ENCODE results near the gene PRRT2. TPM values are rescaled to one million over a fixed set of nuclear protein-coding genes. Genes with fewer than 3 reads are reported as not detected.
A peak's percentile ranks its signal among the peaks of the same experiment; 100 is the strongest.
"Not testable (repeated sequence)": the region's sequence is repeated elsewhere in the genome, so short reads cannot be mapped to it uniquely, and the experiment has no call there.

The PRRT2 gene
- total RNA-seq, 2 donors from 2014 or later = 6.6 to 19.2 TPM

GRCh38 chr16:29784901-29785500 lies 27.0 kb upstream of the PRRT2 start:
- intact Hi-C loops (cut with DNase I) = no loop called here
- 14% methylated on average over 37 of the region's 38 CpGs for WGBS
- no peak overlapping the region for H3K4me3 ChIP-seq

GRCh38 chr16:29787155-29787554 lies 24.8 kb upstream of the PRRT2 start:
- WGBS = 93% methylated on average over 4 of the region's 4 CpGs

More at GRCh38 chr16:29784901-29785500, 27.0 kb upstream of the PRRT2 start:
- no peaks in the 10 kb centered on the region for H3K36me3 ChIP-seq
- peaks cover 2% of the 10 kb centered on the region for H3K4me1 ChIP-seq (replicated peaks)
- H3K27ac ChIP-seq = no peak overlapping the region
- no peak for TF ChIP-seq POLR2AphosphoS5 (IDR thresholded peaks at IDR 0.05)
- TF ChIP-seq POLR2A (IDR thresholded peaks at IDR 0.05) = no peak
- TF ChIP-seq, protein P1, sequence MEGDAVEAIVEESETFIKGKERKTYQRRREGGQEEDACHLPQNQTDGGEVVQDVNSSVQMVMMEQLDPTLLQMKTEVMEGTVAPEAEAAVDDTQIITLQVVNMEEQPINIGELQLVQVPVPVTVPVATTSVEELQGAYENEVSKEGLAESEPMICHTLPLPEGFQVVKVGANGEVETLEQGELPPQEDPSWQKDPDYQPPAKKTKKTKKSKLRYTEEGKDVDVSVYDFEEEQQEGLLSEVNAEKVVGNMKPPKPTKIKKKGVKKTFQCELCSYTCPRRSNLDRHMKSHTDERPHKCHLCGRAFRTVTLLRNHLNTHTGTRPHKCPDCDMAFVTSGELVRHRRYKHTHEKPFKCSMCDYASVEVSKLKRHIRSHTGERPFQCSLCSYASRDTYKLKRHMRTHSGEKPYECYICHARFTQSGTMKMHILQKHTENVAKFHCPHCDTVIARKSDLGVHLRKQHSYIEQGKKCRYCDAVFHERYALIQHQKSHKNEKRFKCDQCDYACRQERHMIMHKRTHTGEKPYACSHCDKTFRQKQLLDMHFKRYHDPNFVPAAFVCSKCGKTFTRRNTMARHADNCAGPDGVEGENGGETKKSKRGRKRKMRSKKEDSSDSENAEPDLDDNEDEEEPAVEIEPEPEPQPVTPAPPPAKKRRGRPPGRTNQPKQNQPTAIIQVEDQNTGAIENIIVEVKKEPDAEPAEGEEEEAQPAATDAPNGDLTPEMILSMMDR (IDR thresholded peaks at IDR 0.05) = peak in 2 of 4 experiments; percentile 47 to 65
- DNase-seq (ENCODE audit: low spot score) = peak; percentile 13
- H3K27me3 ChIP-seq (replicated peaks; ENCODE audit: insufficient read depth) = no peaks in the 10 kb centered on the region
- H3K9me3 ChIP-seq = no peaks in the 10 kb centered on the region

GRCh38 chr16:29789775-29790182 lies 22.2 kb upstream of the PRRT2 start:
- TF ChIP-seq POLR2A (IDR thresholded peaks at IDR 0.05) (no peak), POLR2AphosphoS5 (IDR thresholded peaks at IDR 0.05) (no peak)
- TF ChIP-seq, protein P1 (IDR thresholded peaks at IDR 0.05) = no peak
- Histone ChIP-seq H3K4me1 (replicated peaks) (peaks cover 2% of the 10 kb centered on the region), H3K27ac (peak overlapping the region; percentile 92 to 93), H3K27me3 (replicated peaks; ENCODE audit: insufficient read depth) (no peaks in the 10 kb centered on the region), H3K9me3 (no peaks in the 10 kb centered on the region), H3K4me3 (peak overlapping the region; percentile 89 to 91), H3K36me3 (no peaks in the 10 kb centered on the region)
- DNase-seq (ENCODE audit: low spot score) = no peak
- WGBS = 58% methylated on average over 20 of the region's 20 CpGs
- intact Hi-C loops (cut with DNase I) = no loop called here

More at GRCh38 chr16:29787155-29787554, 24.8 kb upstream of the PRRT2 start:
- H3K36me3 ChIP-seq; H3K27ac ChIP-seq; H3K4me1 ChIP-seq (replicated peaks); H3K9me3 ChIP-seq; H3K4me3 ChIP-seq; H3K27me3 ChIP-seq (replicated peaks; ENCODE audit: insufficient read depth); DNase-seq (ENCODE audit: low spot score); intact Hi-C loops (cut with DNase I): not testable (repeated sequence)

GRCh38 chr16:29790183-29790948 lies 21.6 kb upstream of the PRRT2 start, which contains the start of gene KIF22:
KIF22 (plus strand) TSS chr16:29790751; CDS start chr16:29790760, 9 bp downstream.
- no peaks in the 10 kb centered on the region for H3K36me3 ChIP-seq
- H3K27ac ChIP-seq = peak within 1 kb of the TSS; percentile 92 to 93
- TF ChIP-seq, protein P1 (IDR thresholded peaks at IDR 0.05) = peak; percentile 51 to 94 (median 77)
- peak; percentile 89 for TF ChIP-seq POLR2A (IDR thresholded peaks at IDR 0.05)
- TF ChIP-seq POLR2AphosphoS5 (IDR thresholded peaks at IDR 0.05) = peak; percentile 100
- peak; percentile 98 for DNase-seq (ENCODE audit: low spot score)
- H3K4me3 ChIP-seq = peak within 1 kb of the TSS; percentile 89 to 91
- intact Hi-C loops (cut with DNase I) = no loop called here
- no peaks in the 10 kb centered on the region for H3K9me3 ChIP-seq
- peaks cover 2% of the 10 kb centered on the region for H3K4me1 ChIP-seq (replicated peaks)
- no peaks in the 10 kb centered on the region for H3K27me3 ChIP-seq (replicated peaks; ENCODE audit: insufficient read depth)
- whole genome bisulfite sequencing = under 1% methylated on average over 56 of the region's 67 CpGs

DNA sequence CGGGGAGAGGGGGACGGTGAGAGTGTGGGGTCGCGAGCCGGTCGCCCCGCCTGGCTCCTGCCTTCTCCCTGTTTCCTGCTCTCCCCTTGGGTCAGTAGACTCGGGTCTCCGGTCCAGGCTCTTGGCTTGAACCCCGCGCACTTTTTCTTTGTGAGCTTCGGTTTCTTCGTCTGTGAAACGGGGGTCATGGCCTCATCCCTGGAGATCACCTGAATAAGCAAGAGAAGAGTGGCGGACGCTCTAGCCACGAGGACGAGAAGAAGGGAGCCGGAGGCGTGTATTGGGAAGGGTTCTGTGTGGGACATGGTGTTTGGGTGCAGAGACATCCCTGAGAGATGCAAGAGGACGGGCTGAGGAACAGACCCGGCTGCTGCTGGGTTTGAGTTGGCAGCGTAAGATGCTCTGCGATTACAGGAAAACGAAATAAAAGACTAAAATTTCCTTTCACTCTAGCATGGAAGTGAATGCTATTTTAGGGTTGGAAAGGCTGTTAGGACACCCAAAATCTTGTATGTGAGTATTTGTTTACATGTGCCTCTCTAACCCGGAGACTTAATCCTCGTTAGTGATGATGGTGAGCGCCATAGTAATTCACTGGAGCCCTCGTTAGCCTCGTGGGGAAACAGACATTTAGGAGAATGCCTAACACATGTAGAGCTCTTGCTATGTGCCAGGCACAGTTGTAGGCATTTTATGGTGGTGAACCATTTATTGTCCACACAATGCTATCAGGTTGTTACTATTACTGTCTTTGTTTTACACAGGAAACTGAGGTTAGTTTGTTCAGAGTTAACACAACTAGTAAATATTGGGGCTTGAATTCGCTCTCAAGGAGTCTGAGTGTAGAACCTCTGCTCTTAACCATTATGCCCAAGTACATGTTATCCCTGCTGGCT lies 20.8 kb upstream of the PRRT2 start:
- no peak for DNase-seq (ENCODE audit: low spot score)
- no peaks in the 10 kb centered on the region for H3K27me3 ChIP-seq (replicated peaks; ENCODE audit: insufficient read depth)
- no peak for TF ChIP-seq POLR2A (IDR thresholded peaks at IDR 0.05)
- TF ChIP-seq POLR2AphosphoS5 (IDR thresholded peaks at IDR 0.05) = no peak
- peak overlapping the region; percentile 92 to 93 for H3K27ac ChIP-seq
- intact Hi-C loops (cut with DNase I) = no loop called here
- H3K9me3 ChIP-seq = no peaks in the 10 kb centered on the region
- WGBS = 2% methylated on average over 31 of the region's 31 CpGs
- peaks cover 2% of the 10 kb centered on the region for H3K4me1 ChIP-seq (replicated peaks)
- H3K4me3 ChIP-seq = peak overlapping the region; percentile 89 to 91
- no peaks in the 10 kb centered on the region for H3K36me3 ChIP-seq
